Measurements from ENCODE around the gene HRH3.

The HRH3 gene

GRCh38 chr20:62198496-62198895 is 21.6 kb downstream of the HRH3 start:
- H3K4me1 ChIP-seq (ENCODE audit: control insufficient read depth, low read length) = peaks cover 59% of the 10 kb centered on the region
- no peaks in the 10 kb centered on the region for H3K9me2 ChIP-seq (replicated peaks; ENCODE audit: control insufficient read depth, low read length)
- no peak overlapping the region for H3K27ac ChIP-seq (ENCODE audit: low read depth, low read length)
- peaks cover 15% of the 10 kb centered on the region; the same call in 1 of the 2 replicates for H3F3A ChIP-seq (ENCODE audit: control insufficient read depth, insufficient read depth)
- TF ChIP-seq, protein P1, sequence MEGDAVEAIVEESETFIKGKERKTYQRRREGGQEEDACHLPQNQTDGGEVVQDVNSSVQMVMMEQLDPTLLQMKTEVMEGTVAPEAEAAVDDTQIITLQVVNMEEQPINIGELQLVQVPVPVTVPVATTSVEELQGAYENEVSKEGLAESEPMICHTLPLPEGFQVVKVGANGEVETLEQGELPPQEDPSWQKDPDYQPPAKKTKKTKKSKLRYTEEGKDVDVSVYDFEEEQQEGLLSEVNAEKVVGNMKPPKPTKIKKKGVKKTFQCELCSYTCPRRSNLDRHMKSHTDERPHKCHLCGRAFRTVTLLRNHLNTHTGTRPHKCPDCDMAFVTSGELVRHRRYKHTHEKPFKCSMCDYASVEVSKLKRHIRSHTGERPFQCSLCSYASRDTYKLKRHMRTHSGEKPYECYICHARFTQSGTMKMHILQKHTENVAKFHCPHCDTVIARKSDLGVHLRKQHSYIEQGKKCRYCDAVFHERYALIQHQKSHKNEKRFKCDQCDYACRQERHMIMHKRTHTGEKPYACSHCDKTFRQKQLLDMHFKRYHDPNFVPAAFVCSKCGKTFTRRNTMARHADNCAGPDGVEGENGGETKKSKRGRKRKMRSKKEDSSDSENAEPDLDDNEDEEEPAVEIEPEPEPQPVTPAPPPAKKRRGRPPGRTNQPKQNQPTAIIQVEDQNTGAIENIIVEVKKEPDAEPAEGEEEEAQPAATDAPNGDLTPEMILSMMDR (IDR thresholded peaks at IDR 0.05; ENCODE audit: low read depth, low read length, poor library complexity, severe bottlenecking) = no peak
- TF ChIP-seq EZH2phosphoT487 (IDR thresholded peaks at IDR 0.05; ENCODE audit: borderline replicate concordance, low read length) = no peak
- H3K27me3 ChIP-seq (ENCODE audit: control insufficient read depth, low read length) = no peaks in the 10 kb centered on the region
- H4K20me1 ChIP-seq (ENCODE audit: control insufficient read depth, insufficient read depth, low read depth, low read length) = no peaks in the 10 kb centered on the region; the same call in 1 of the 2 replicates
- H3K4me3 ChIP-seq (ENCODE audit: low read length) = no peak overlapping the region
- H3K4me2 ChIP-seq (ENCODE audit: low read length) = no peak overlapping the region
- H3K9me3 ChIP-seq (ENCODE audit: control insufficient read depth, insufficient read depth, low read length) = no peaks in the 10 kb centered on the region
- H3K79me2 ChIP-seq (ENCODE audit: control insufficient read depth, low read length) = peaks cover 14% of the 10 kb centered on the region
- H3K36me3 ChIP-seq (ENCODE audit: control insufficient read depth, low read length) = peaks cover 59% of the 10 kb centered on the region

GRCh38 chr20:62197801-62198200 is 22.3 kb downstream of the HRH3 start:
- Histone ChIP-seq H3K4me2 (ENCODE audit: low read length) (no peak overlapping the region), H3K36me3 (ENCODE audit: control insufficient read depth, low read length) (peaks cover 59% of the 10 kb centered on the region)

GRCh38 chr20:62197311-62197710 is 22.8 kb downstream of the HRH3 start:
- H3K9me3 ChIP-seq (ENCODE audit: control insufficient read depth, insufficient read depth, low read length) = no peaks in the 10 kb centered on the region
- H3K4me1 ChIP-seq (ENCODE audit: control insufficient read depth, low read length) = peaks cover 49% of the 10 kb centered on the region
- peaks cover 2% of the 10 kb centered on the region; the same call in 1 of the 2 replicates for H4K20me1 ChIP-seq (ENCODE audit: control insufficient read depth, insufficient read depth, low read depth, low read length)
- H3K79me2 ChIP-seq (ENCODE audit: control insufficient read depth, low read length) = peaks cover 19% of the 10 kb centered on the region
- H3K4me2 ChIP-seq (ENCODE audit: low read length) = no peak overlapping the region
- no peak overlapping the region for H3K4me3 ChIP-seq (ENCODE audit: low read length)
- no peak for TF ChIP-seq EZH2phosphoT487 (IDR thresholded peaks at IDR 0.05; ENCODE audit: borderline replicate concordance, low read length)
- TF ChIP-seq, protein P1 (IDR thresholded peaks at IDR 0.05; ENCODE audit: low read depth, low read length, poor library complexity, severe bottlenecking) = no peak
- H3F3A ChIP-seq (ENCODE audit: control insufficient read depth, insufficient read depth) = peaks cover 18% of the 10 kb centered on the region
- H3K36me3 ChIP-seq (ENCODE audit: control insufficient read depth, low read length) = peaks cover 60% of the 10 kb centered on the region
- no peaks in the 10 kb centered on the region for H3K27me3 ChIP-seq (ENCODE audit: control insufficient read depth, low read length)
- H3K27ac ChIP-seq (ENCODE audit: low read depth, low read length) = no peak overlapping the region
- no peaks in the 10 kb centered on the region for H3K9me2 ChIP-seq (replicated peaks; ENCODE audit: control insufficient read depth, low read length)

More at GRCh38 chr20:62197801-62198200, 22.3 kb downstream of the HRH3 start:
- Histone ChIP-seq H3K27me3 (ENCODE audit: control insufficient read depth, low read length) (no peaks in the 10 kb centered on the region), H3K4me3 (ENCODE audit: low read length) (no peak overlapping the region), H3K27ac (ENCODE audit: low read depth, low read length) (no peak overlapping the region), H3K9me2 (replicated peaks; ENCODE audit: control insufficient read depth, low read length) (no peaks in the 10 kb centered on the region), H3K79me2 (ENCODE audit: control insufficient read depth, low read length) (peaks cover 17% of the 10 kb centered on the region), H3K9me3 (ENCODE audit: control insufficient read depth, insufficient read depth, low read length) (no peaks in the 10 kb centered on the region), H3K4me1 (ENCODE audit: control insufficient read depth, low read length) (peaks cover 54% of the 10 kb centered on the region), H3F3A (ENCODE audit: control insufficient read depth, insufficient read depth) (peaks cover 17% of the 10 kb centered on the region), H4K20me1 (ENCODE audit: control insufficient read depth, insufficient read depth, low read depth, low read length) (no peaks in the 10 kb centered on the region; the same call in 1 of the 2 replicates)
- no peak for TF ChIP-seq EZH2phosphoT487 (IDR thresholded peaks at IDR 0.05; ENCODE audit: borderline replicate concordance, low read length)
- TF ChIP-seq, protein P1 (IDR thresholded peaks at IDR 0.05; ENCODE audit: low read depth, low read length, poor library complexity, severe bottlenecking) = no peak
